K562 (cell line): ENCODE measurements around the gene PCDHGB1. TPM values are rescaled to one million over a fixed set of nuclear protein-coding genes. Genes with fewer than 3 reads are reported as not detected.

Experiments used
- ATAC-seq: fragments of 200-7000 bp; cut with Tn5 transposase; 3 replicates; pipeline ENCODE4 v1.9.1; 2020; ENCODE audit warnings: moderate library complexity
- BruUV-seq: library from RNA; stranded (reverse); fragments of 400-500 nt; replicated peaks from 2 replicates; lab custom pipeline; 2021; lab: Mats Ljungman, UMichigan
- CTCF ChIA-PET: fragments of 300-600 bp; formaldehyde crosslinking; extraction: SDS; loops from one replicate; lab custom pipeline; 2021; ENCODE audit warnings: low intra/inter-chr PET ratio; lab: Yijun Ruan, JAX
- POLR2A ChIA-PET: fragments of 300-600, 350-650 bp; sonication (Branson Sonifier 250); formaldehyde crosslinking; extraction: SDS; loops from one replicate; lab custom pipeline; 2021; ENCODE audit warnings: antibody characterized with exemption, inconsistent platforms; lab: Yijun Ruan, JAX
- DNase-seq, 4 experiments: peaks; one replicate each; pipeline versions ENCODE4 v3.0.0 to v3.0.0-alpha.2; 2011 to 2018; ENCODE audit warnings: low spot score in 3 of 4, mixed read lengths in 3 of 4; ENCODE audit errors: extremely low read depth in 1 of 4
- FAIRE-seq: peaks from 2 replicates; lab custom pipeline; 2011; peaks lifted over from hg19 to GRCh38; lab: Jason Lieb, UNC
- H2AFZ ChIP-seq: 2 replicates; pipeline ENCODE4 v1.6.0; 2011; ENCODE audit warnings: low read depth, low read length, control low read depth, inconsistent platforms
- H3K27ac ChIP-seq: fragments of 200-600 bp; 3 replicates; pipeline ENCODE4 v1.8.0; 2011; ENCODE audit warnings: low read depth, mild to moderate bottlenecking, control low read depth, inconsistent platforms, low read length, moderate library complexity, mixed read lengths; ENCODE audit errors: extremely low read depth
- H3K27me3 ChIP-seq, 2 experiments: fragments of 300-600 bp in 1 of 2; 2 replicates in 1 of 2; 3 replicates in 1 of 2; pipeline versions ENCODE4 v1.6.0 to v1.8.0; 2011; ENCODE audit warnings: inconsistent platforms in 2 of 2, low read length in 2 of 2, mild to moderate bottlenecking in 1 of 2, mixed read lengths in 1 of 2, moderate library complexity in 1 of 2; ENCODE audit not compliant: control insufficient read depth in 2 of 2, insufficient read depth in 2 of 2
- H3K36me3 ChIP-seq: fragments of 300-600 bp; 3 replicates; pipeline ENCODE4 v1.8.0; 2011; ENCODE audit warnings: mild to moderate bottlenecking, low read length, inconsistent platforms; ENCODE audit not compliant: control insufficient read depth, insufficient read depth
- H3K4me1 ChIP-seq, 2 experiments: fragments of 200-600 bp in 1 of 2; replicated peaks in 1 of 2; 2 replicates in 1 of 2; 3 replicates in 1 of 2; pipeline versions ENCODE4 v1.5.1 to v1.8.0; 2011; ENCODE audit warnings: inconsistent platforms in 2 of 2, low read length in 2 of 2, mild to moderate bottlenecking in 1 of 2, mixed read lengths in 1 of 2, moderate library complexity in 1 of 2; ENCODE audit not compliant: control insufficient read depth in 2 of 2, insufficient read depth in 2 of 2
- H3K4me2 ChIP-seq: 2 replicates; pipeline ENCODE4 v1.6.1; 2011; ENCODE audit warnings: low read length, control low read depth, inconsistent platforms, mixed read lengths; ENCODE audit not compliant: insufficient read depth
- H3K4me3 ChIP-seq: fragments of 200-600 bp; sonication (generic), shearing (Covaris generic); 2 replicates; pipeline ENCODE4 v1.5.1; 2016; ENCODE audit warnings: control low read depth, inconsistent platforms
- H3K79me2 ChIP-seq: fragments of 200-600 bp; 3 replicates; pipeline ENCODE4 v1.8.0; 2011; ENCODE audit warnings: low read length, inconsistent platforms; ENCODE audit not compliant: control insufficient read depth, insufficient read depth
- H3K9ac ChIP-seq, 2 experiments: 2 replicates each; pipeline versions ENCODE4 v1.6.0 to v1.6.1; 2011; ENCODE audit warnings: low read depth in 2 of 2, low read length in 2 of 2, control low read depth in 1 of 2, inconsistent platforms in 1 of 2, mild to moderate bottlenecking in 1 of 2, mixed read lengths in 1 of 2; ENCODE audit not compliant: insufficient read depth in 1 of 2
- H3K9me1 ChIP-seq: one replicate; pipeline ENCODE4 v1.6.0; 2011; ENCODE audit warnings: inconsistent platforms, mild to moderate bottlenecking, low read length, moderate library complexity; ENCODE audit not compliant: control insufficient read depth, insufficient read depth
- H3K9me3 ChIP-seq: replicated peaks from 2 replicates; pipeline ENCODE4 v1.5.1; 2011; ENCODE audit warnings: low read depth, low read length, inconsistent platforms; ENCODE audit not compliant: control insufficient read depth, insufficient read depth
- H4K20me1 ChIP-seq: replicated peaks from 2 replicates; pipeline ENCODE4 v1.6.1; 2011; ENCODE audit warnings: low read length, inconsistent platforms, mixed read lengths; ENCODE audit not compliant: control insufficient read depth, insufficient read depth
- BHLHE40 ChIP-seq: IDR thresholded peaks from 2 replicates; pipeline ENCODE4 v1.6.1; 2011; ENCODE audit warnings: low read length, improper control_type of control experiment
- ZNF407 ChIP-seq: fragments of 450-650 bp; IDR thresholded peaks from 2 replicates; pipeline ENCODE4 v1.6.1; 2016; ENCODE audit warnings: low read depth
- ZNF583 ChIP-seq: fragments of 250-450 bp; sonication (Bioruptor Pico); IDR thresholded peaks from 2 replicates; pipeline ENCODE4 v1.4.0; 2020
- WGBS: fragments of 100-300 bp; shearing (Covaris generic); methylation state at CpG from one replicate; pipeline ENCODE4 v1.1.6; 2016; ENCODE audit warnings: low coverage, mixed read lengths; ENCODE audit not compliant: insufficient coverage; ENCODE audit errors: missing lambda C conversion rate; 5-methylcytosine and 5-hydroxymethylcytosine counted together
- in situ Hi-C: fragments of 300-500 bp; cut with MboI; formaldehyde crosslinking; loops from 4 replicates; pipeline ENCODE4 v1.15.0; 2018; ENCODE audit warnings: inconsistent platforms, mixed read lengths
- intact Hi-C: fragments of 100-400 bp; cut with micrococcal nuclease; formaldehyde crosslinking; loops from 2 replicates; pipeline ENCODE4 v1.14.2; 2022
- polyA plus RNA-seq, 8 experiments: library from polyadenylated mRNA; depleted of rRNA in 4 of 8; stranded (reverse) in 5 of 8; unstranded in 3 of 8; fragments of >200 nt; fragmentation: Nextera tagmentation in 2 of 8; fragmentation: Illumina TruSeq in 1 of 8; extraction: Ambion mirVana in 2 of 8; extraction: Trizol in 1 of 8; gene quantifications; 2 replicates each; pipeline versions ENCODE4 v1.2.1 to v1.2.3, GENCODE V29; 2011 to 2014; ENCODE audit warnings: inconsistent platforms in 1 of 8, missing spikeins in 1 of 8
- total RNA-seq, 7 experiments: library from RNA; depleted of rRNA in 6 of 7; stranded (reverse); fragments of >200 nt in 6 of 7; fragmentation: Illumina TruSeq in 2 of 7; extraction: Trizol in 2 of 7; gene quantifications; 2 replicates each; pipeline versions ENCODE4 v1.2.1 to v1.2.3, GENCODE V29; 2011 to 2021; ENCODE audit warnings: low replicate concordance in 1 of 7

PCDHGB1 gene
- total and polyA plus RNA-seq, 9 of the 15 experiments (the other 6 are each of a cell fraction or from before 2014, with no cell fraction given) = 0.06 to 0.20 (median 0.07) TPM; not detected in 2

GRCh38 chr5:141389153-141390042 is 39.5 kb downstream of the PCDHGB1 start:
- no peak for DNase-seq
- FAIRE-seq = no peak
- Histone ChIP-seq H3K36me3 (no peaks in the 10 kb centered on the region), H3K4me1 (peaks cover 0 to 13% of the 10 kb centered on the region in 2 experiments; a peak in 1 of 5 replicates), H3K9me3 (no peaks in the 10 kb centered on the region), H3K9me1 (no peaks in the 10 kb centered on the region), H3K79me2 (no peaks in the 10 kb centered on the region), H3K27ac (no peak overlapping the region), H3K9ac (no peak overlapping the region), H3K27me3 (peaks cover 3 to 32% of the 10 kb centered on the region in 2 experiments; a peak in 3 of 5 replicates), H2AFZ (no peak overlapping the region), H3K4me2 (no peak overlapping the region), H4K20me1 (no peaks in the 10 kb centered on the region), H3K4me3 (no peak overlapping the region)
- CTCF ChIA-PET = no interaction called here
- WGBS = 31% methylated on average over 71 of the region's 77 CpGs
- no peak for TF ChIP-seq ZNF407
- TF ChIP-seq BHLHE40 = no peak
- TF ChIP-seq ZNF583 (CRISPR knock-in tag) = no peak
- POLR2A ChIA-PET = no interaction called here
- no TSS peak for BruUV-seq
- intact Hi-C loops (no loop called here), in situ Hi-C loops (no loop called here)
- ATAC-seq = no peak
